AG08396 (cell line): ENCODE measurements around the gene SPRR2B.
A peak's percentile ranks its signal among the peaks of the same experiment; 100 is the strongest.
"Not testable (repeated sequence)": the region's sequence is repeated elsewhere in the genome, so short reads cannot be mapped to it uniquely, and the experiment has no call there.

Experiments
- DNase-seq: peaks from one replicate; pipeline ENCODE4 v3.0.0; 2012; ENCODE audit warnings: low spot score, mixed read lengths

SPRR2B gene

GRCh38 chr1:153032677-153033308 lies 38.6 kb downstream of the SPRR2B start:
- peak; percentile 57 for DNase-seq

GRCh38 chr1:153032073-153032472 lies 39.3 kb downstream of the SPRR2B start:
- no peak for DNase-seq

- DNase-seq = no peak
These were observed 40.5 kb downstream of the SPRR2B start, which contains the start of gene SPRR1B for GRCh38 chr1:153030895-153031294. Gene SPRR1B, plus strand, starts transcription at chr1:153031203. Its CDS starts 1,143 bp downstream, at chr1:153032346.

- DNase-seq = no peak
These were observed 42.6 kb downstream of the SPRR2B start for GRCh38 chr1:153028766-153029165.

- DNase-seq = no peak
These were observed 45.6 kb downstream of the SPRR2B start for GRCh38 chr1:153025797-153026196.

- no peak for DNase-seq
These were observed 47.0 kb downstream of the SPRR2B start for GRCh38 chr1:153024413-153024812.

- no peak for DNase-seq
These were observed 48.3 kb downstream of the SPRR2B start for GRCh38 chr1:153023109-153023508.

GRCh38 chr1:153022340-153022739 lies 49.1 kb downstream of the SPRR2B start:
- not testable (repeated sequence) for DNase-seq

- DNase-seq = not testable (repeated sequence)
These were observed 49.6 kb downstream of the SPRR2B start for GRCh38 chr1:153021829-153022228.
